Heart left ventricle (tissue), 16 donors: Measurements from ENCODE around the gene HOXB13. TPM values are rescaled to one million over a fixed set of nuclear protein-coding genes. Genes with fewer than 3 reads are reported as not detected.

Source experiments
- ATAC-seq, 4 donors: fragments of 200-7000 bp; cut with Tn5 transposase; one replicate each; pipeline ENCODE4 v1.9.1; 2020 to 2022; ENCODE audit warnings: moderate library complexity in 4 of 4, mild to moderate bottlenecking in 3 of 4, moderate number of reproducible peaks in 1 of 4
- DNase-seq, 5 donors: peaks; one replicate each; pipeline ENCODE4 v3.0.0-alpha.2; 2020
- H3K27ac ChIP-seq, 12 donors: fragments of 200-600 bp; sonication (generic) in 4 of 12; one replicate each; pipeline versions ENCODE4 v1.5.0 to v1.8.0; 2016 to 2022; ENCODE audit warnings: mild to moderate bottlenecking in 2 of 12
- H3K27me3 ChIP-seq, 9 donors: fragments of 200-600 bp; sonication (generic) in 2 of 9; one replicate each; pipeline versions ENCODE4 v1.5.1 to v1.8.0; 2016 to 2022; ENCODE audit warnings: mild to moderate bottlenecking in 3 of 9
- H3K36me3 ChIP-seq, 9 donors: fragments of 200-600 bp; sonication (generic) in 2 of 9; one replicate each; pipeline versions ENCODE4 v1.5.0 to v1.8.0; 2018 to 2022; ENCODE audit warnings: mild to moderate bottlenecking in 2 of 9
- H3K4me1 ChIP-seq, 12 donors: fragments of 200-600 bp; sonication (generic) in 4 of 12; one replicate each; pipeline versions ENCODE4 v1.5.0 to v1.8.0; 2016 to 2022; ENCODE audit warnings: mild to moderate bottlenecking in 3 of 12
- H3K4me3 ChIP-seq, 12 donors: fragments of 200-600 bp; sonication (generic) in 4 of 12; one replicate each; pipeline versions ENCODE4 v1.5.0 to v1.8.0; 2017 to 2022; ENCODE audit warnings: mild to moderate bottlenecking in 9 of 12, moderate library complexity in 4 of 12
- H3K9me3 ChIP-seq, 12 donors: fragments of 200-600 bp; sonication (generic) in 4 of 12; one replicate each; pipeline versions ENCODE4 v1.5.0 to v1.8.0; 2016 to 2022; ENCODE audit warnings: mild to moderate bottlenecking in 1 of 12
- POLR2A ChIP-seq, 2 donors: fragments of 450-650 bp; IDR thresholded peaks; one replicate each; pipeline ENCODE4 v1.6.1; 2017; ENCODE audit warnings: antibody characterized with exemption in 2 of 2, mild to moderate bottlenecking in 2 of 2, moderate library complexity in 2 of 2
- WGBS, 4 donors: extraction: QIAGEN DNeasy Blood & Tissue Kit in 2 of 4; methylation state at CpG; one replicate each; pipeline versions ENCODE4 v1.1.5 to v1.1.7; 2013 to 2018; 5-methylcytosine and 5-hydroxymethylcytosine counted together
- intact Hi-C, 10 donors: fragments of 100-400 bp; cut with DNase I; formaldehyde crosslinking; loops; one replicate each; pipeline versions ENCODE4 v1.11.1 to v1.14.2; 2022
- polyA plus RNA-seq, 2 donors: library from polyadenylated mRNA; stranded (reverse); fragments of 200-250 nt; gene quantifications; one replicate each; pipeline ENCODE4 v1.2.3, GENCODE V29; 2013
- total RNA-seq, 9 donors: library from RNA; depleted of rRNA in 2 of 9; stranded (reverse); fragments of >200 nt in 2 of 9; fragmentation: NEBNext Ultra II Directional in 3 of 9; extraction: Animal tissue kit (Norgen Biotek cat#: 25700) in 3 of 9; gene quantifications; one replicate each; pipeline versions ENCODE4 v1.1.0 to v1.2.4, GENCODE V29; 2016 to 2023
- TF ChIP-seq, protein P1 (sequence below), 12 donors: fragments of 200-600 bp; sonication (generic) in 4 of 12; IDR thresholded peaks; one replicate each; pipeline versions ENCODE4 v1.5.0 to v1.8.0; 2018 to 2022; ENCODE audit warnings: antibody characterized with exemption in 12 of 12, mild to moderate bottlenecking in 5 of 12
- donor health status: ischemic (EF 13 %, LVEDD 7.1; RV severe dilation, severe dysfunction).
- donor health status: healthy with polysubstance abuse.
- donor health status: DM: no; HTN: yes; CAD: no.
- donor health status: DM: no; HTN: no; CAD: no.
- donor health status: ischemic (EF 25% LVEDD 6.9; RV normal size, moderate dysfunction).
- donor health status: ischemic (EF 25% LVEDD 5.7; RV mildly dilated, moderate dysfunction).
- donor health status: healthy.
- donor health status: DM: yes; HTN: yes; CAD: no.
- donor health status: ischemic (EF 35%, LVEDD 5.7; RV mildly dilated, moderate dysfunction).
- donor health status: nonischemic (EF 11% LVEDD 7.7; RV severe dilation, severe dysfunction).
- donor health status: DM: yes; HTN: yes; CAD: no.
- donor health status: PGD.
- donor health status: ischemic (EF 29% LVEDD 5.4; RV normal size, mild dysfunction).
- donor health status: nonischemic (EF 23%, LVEDD 6.1; RV moderate dilation, normal function).

HOXB13 gene
- total and polyA plus RNA-seq, 11 donors, result not detected

DNA sequence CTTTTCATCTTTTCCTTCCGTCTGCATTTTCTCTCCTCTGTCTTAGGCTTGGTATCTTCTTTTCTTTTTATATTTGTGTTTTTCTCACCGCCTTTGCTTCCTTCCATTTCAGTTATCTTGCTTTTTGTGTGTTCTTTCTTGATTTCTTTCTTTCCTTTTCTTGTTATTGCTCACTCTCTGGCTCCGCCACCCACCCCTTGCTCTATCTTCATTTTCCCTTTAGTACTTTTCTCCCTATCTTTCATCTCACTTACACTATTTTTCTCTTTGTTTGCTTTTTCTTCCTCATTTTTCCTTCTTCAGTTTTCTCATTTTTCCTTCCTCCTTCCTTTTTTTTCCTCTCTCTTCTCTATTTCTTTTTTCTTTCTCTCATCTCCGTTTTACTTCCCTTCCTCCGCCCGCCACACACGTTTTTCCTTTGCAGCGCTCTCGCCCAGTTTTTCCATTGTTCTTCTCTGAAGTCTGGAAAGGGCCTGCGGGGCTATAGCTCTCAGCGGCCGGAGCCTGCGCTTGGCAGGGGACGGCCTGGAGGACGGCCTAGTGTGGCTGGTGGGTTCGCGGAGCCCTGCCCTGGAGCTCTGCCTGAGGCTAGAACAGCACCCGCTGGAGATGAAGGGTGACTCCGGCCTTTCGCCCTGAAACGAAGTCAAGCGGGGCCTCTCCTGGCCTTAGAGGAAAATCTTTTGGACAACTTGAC, 5.2 kb upstream of the HOXB13 start:
- H3K27ac ChIP-seq, result no peak overlapping the region
- TF ChIP-seq, protein P1, sequence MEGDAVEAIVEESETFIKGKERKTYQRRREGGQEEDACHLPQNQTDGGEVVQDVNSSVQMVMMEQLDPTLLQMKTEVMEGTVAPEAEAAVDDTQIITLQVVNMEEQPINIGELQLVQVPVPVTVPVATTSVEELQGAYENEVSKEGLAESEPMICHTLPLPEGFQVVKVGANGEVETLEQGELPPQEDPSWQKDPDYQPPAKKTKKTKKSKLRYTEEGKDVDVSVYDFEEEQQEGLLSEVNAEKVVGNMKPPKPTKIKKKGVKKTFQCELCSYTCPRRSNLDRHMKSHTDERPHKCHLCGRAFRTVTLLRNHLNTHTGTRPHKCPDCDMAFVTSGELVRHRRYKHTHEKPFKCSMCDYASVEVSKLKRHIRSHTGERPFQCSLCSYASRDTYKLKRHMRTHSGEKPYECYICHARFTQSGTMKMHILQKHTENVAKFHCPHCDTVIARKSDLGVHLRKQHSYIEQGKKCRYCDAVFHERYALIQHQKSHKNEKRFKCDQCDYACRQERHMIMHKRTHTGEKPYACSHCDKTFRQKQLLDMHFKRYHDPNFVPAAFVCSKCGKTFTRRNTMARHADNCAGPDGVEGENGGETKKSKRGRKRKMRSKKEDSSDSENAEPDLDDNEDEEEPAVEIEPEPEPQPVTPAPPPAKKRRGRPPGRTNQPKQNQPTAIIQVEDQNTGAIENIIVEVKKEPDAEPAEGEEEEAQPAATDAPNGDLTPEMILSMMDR (IDR thresholded peaks at IDR 0.05), result no peak
- TF ChIP-seq POLR2A (IDR thresholded peaks at IDR 0.05), result no peak
- peaks cover 0 to 15% (median 5%) of the 10 kb centered on the region in 12 donors for H3K4me1 ChIP-seq
- DNase-seq (no peak), ATAC-seq (no peak)
- no peaks in the 10 kb centered on the region for H3K36me3 ChIP-seq
- no peak overlapping the region for H3K4me3 ChIP-seq
- WGBS, 4 donors, result 7 to 11% (median 9%) methylated on average over 22 of the region's 22 CpGs
- H3K9me3 ChIP-seq, result no peaks in the 10 kb centered on the region
- intact Hi-C loops, result loop anchor here in 1 of 10 donors (10.0 kb wide), 1 partner anchor 261 kb away; the partner anchor contains the start of gene IGF2BP1
- peaks cover 55 to 100% (median 98%) of the 10 kb centered on the region in 9 donors for H3K27me3 ChIP-seq

GRCh38 chr17:48732688-48733629, 4.4 kb upstream of the HOXB13 start:
- WGBS, 4 donors, result 2 to 3% (median 3%) methylated on average over 40 to 50 of the region's 50 CpGs

GRCh38 chr17:48731355-48731754, 2.8 kb upstream of the HOXB13 start:
- DNase-seq, result no peak
- no peak for ATAC-seq
- Histone ChIP-seq H3K36me3 (no peaks in the 10 kb centered on the region), H3K4me1 (peaks cover 0 to 23% (median 7%) of the 10 kb centered on the region in 12 donors), H3K27me3 (peaks cover 62 to 100% (median 99%) of the 10 kb centered on the region in 9 donors), H3K27ac (no peak overlapping the region), H3K9me3 (no peaks in the 10 kb centered on the region), H3K4me3 (no peak overlapping the region)
- intact Hi-C loops, result loop anchor here in 1 of 10 donors (10.0 kb wide), 1 partner anchor 263 kb away; the partner anchor contains the start of gene IGF2BP1
- no peak for TF ChIP-seq POLR2A (IDR thresholded peaks at IDR 0.05)

More at GRCh38 chr17:48732688-48733629, 4.4 kb upstream of the HOXB13 start:
- DNase-seq, result no peak
- Histone ChIP-seq H3K36me3 (no peaks in the 10 kb centered on the region), H3K4me3 (no peak overlapping the region), H3K27me3 (peaks cover 54 to 100% (median 98%) of the 10 kb centered on the region in 9 donors), H3K4me1 (peaks cover 0 to 23% (median 7%) of the 10 kb centered on the region in 12 donors), H3K27ac (no peak overlapping the region), H3K9me3 (no peaks in the 10 kb centered on the region)
- intact Hi-C loops, result loop anchor here in 1 of 10 donors (10.0 kb wide), 1 partner anchor 262 kb away; the partner anchor contains the start of gene IGF2BP1
- TF ChIP-seq, protein P1 (IDR thresholded peaks at IDR 0.05), result no peak
- TF ChIP-seq POLR2A (IDR thresholded peaks at IDR 0.05), result no peak
- no peak for ATAC-seq

GRCh38 chr17:48730240-48730550, 1.6 kb upstream of the HOXB13 start:
- TF ChIP-seq, protein P1 (IDR thresholded peaks at IDR 0.05), result no peak
- no peak for TF ChIP-seq POLR2A (IDR thresholded peaks at IDR 0.05)
- Histone ChIP-seq H3K9me3 (no peaks in the 10 kb centered on the region), H3K36me3 (no peaks in the 10 kb centered on the region), H3K4me1 (peaks cover 0 to 27% (median 8%) of the 10 kb centered on the region in 12 donors), H3K27ac (no peak overlapping the region), H3K27me3 (peaks cover 71 to 100% (median 100%) of the 10 kb centered on the region in 9 donors), H3K4me3 (no peak overlapping the region)
- DNase-seq (no peak), ATAC-seq (no peak)
- intact Hi-C loops, result loop anchor here in 1 of 10 donors (10.0 kb wide), 1 partner anchor 265 kb away; the partner anchor contains the start of gene IGF2BP1
- 33 to 37% (median 34%) methylated on average over 3 of the region's 3 CpGs for WGBS, 4 donors
